GM21723 (cell line): ENCODE measurements around the gene ALKBH5.
A peak's percentile ranks its signal among the peaks of the same experiment; 100 is the strongest.

Experiments used
- ATAC-seq: cut with Tn5 transposase; IDR thresholded peaks from one replicate; pipeline ENCODE4 v1.9.1; 2021; ENCODE audit warnings: mild to moderate bottlenecking, moderate library complexity; ENCODE audit not compliant: unreplicated experiment

ALKBH5 gene

DNA sequence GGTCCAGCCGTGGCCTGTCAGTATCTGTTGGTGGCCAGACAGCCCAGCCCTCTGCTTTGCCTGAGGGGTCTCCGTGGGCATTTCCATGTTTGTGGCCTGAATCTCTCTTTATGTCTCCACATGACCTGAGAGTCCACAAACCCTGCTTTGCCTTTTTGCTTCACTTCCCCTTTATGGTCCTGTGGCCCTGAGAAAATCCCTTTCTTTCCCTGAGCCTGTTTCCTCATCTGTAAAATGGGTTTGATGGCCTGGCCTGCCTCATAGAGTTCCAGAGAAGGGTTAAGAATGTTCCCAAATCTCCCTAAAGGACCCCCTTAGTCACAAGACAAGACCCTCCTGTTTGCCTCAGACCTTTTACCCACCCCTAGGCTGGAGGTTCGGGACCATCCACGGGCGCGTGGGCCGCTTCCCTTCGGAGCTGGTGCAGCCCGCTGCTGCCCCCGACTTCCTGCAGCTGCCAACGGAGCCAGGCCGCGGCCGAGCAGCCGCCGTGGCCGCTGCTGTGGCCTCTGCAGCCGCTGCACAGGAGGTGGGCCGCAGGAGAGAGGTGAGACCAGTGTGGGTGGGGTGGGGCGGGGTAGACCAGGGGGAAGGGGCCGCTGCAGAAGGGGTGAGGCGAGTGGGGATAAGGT is 26.2 kb upstream of the ALKBH5 start:
- no peak for ATAC-seq

GRCh38 chr17:18158022-18158600 is 25.5 kb upstream of the ALKBH5 start:
- no peak for ATAC-seq

- no peak for ATAC-seq
These were observed 24.0 kb upstream of the ALKBH5 start for GRCh38 chr17:18159551-18160120.

DNA sequence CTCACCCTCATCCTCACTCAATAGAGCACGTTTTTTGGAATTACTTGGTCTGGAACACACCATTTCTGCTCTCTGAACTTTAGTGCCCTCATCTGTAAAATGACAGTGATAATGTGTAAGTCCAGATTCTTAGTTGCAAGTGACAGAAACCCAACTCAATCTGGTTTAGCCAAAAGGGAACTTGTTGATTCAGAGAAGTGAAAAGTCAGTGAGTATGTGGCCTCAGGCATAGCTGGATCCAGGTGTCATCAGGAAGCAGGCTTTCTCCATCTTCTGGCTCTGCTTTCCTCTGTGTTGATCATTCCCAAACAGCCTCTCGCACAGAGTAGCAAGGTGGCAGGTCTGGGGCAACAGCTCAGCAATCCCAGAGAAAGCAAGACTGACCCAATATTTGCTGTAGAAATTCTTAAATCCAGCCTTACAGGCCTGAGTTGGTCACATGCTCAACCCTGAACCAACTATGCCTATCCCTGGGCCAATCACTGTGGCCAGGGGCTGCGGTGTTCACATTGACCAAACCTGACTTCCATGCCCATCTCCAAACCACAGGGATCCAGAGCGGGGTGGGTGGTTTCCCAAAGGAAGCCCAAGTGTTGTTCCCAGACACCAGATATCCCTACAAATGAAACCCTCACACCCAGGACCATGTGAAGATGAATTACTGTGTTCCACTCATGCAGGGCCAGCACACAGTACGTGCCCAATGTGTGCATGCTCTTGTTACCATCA is 23.3 kb upstream of the ALKBH5 start:
- ATAC-seq: no peak

- no peak for ATAC-seq
These were observed 22.2 kb upstream of the ALKBH5 start for GRCh38 chr17:18161207-18162145.

DNA sequence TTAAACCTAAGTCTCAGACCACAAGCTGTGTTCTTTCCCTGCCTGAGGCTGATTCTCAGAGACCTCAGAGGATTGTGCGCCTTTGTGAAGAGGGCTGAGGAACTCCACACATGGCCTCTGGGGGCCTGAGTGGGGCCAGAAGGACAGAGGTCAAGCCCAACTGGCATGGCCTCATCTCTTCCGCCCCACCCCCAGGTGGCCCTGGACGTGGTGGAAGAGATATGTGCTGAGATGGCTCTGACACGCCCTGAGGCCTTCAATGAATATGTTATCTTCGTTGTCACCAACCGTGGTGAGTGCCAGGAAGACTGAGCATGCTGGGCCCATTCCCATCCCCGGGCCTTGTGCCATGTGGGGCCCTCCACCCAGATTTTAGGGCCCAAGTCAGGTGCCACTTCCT is 20.1 kb upstream of the ALKBH5 start:
- ATAC-seq: no peak

GRCh38 chr17:18166894-18167293 is 16.7 kb upstream of the ALKBH5 start:
- ATAC-seq: no peak

GRCh38 chr17:18167421-18167820 is 16.2 kb upstream of the ALKBH5 start:
- ATAC-seq: no peak

- ATAC-seq: no peak
These were observed 10.9 kb upstream of the ALKBH5 start for GRCh38 chr17:18172531-18173278.

DNA sequence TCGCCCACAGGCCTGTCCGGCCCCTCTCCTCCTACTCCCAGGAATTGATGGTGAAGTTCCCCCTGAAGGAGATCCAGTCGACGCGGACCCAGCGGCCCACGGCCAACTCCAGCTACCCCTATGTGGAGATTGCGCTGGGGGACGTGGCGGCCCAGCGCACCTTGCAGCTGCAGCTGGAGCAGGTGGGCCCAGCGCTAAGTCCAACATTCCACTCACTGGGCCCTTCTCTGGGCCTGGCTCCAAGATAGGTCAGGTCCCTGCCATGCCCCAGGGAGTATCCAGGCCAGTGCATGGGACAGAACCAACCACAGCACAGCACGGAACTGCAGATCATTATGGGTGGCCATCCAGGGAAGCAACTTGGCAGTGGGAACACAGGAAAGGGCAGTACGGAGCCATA is 9.9 kb upstream of the ALKBH5 start:
- ATAC-seq: no peak

GRCh38 chr17:18176176-18176575 is 7.5 kb upstream of the ALKBH5 start:
- ATAC-seq: no peak

GRCh38 chr17:18177133-18177532 is 6.5 kb upstream of the ALKBH5 start:
- no peak for ATAC-seq

- ATAC-seq: no peak
These were observed 5.9 kb upstream of the ALKBH5 start for GRCh38 chr17:18177722-18178121.

DNA sequence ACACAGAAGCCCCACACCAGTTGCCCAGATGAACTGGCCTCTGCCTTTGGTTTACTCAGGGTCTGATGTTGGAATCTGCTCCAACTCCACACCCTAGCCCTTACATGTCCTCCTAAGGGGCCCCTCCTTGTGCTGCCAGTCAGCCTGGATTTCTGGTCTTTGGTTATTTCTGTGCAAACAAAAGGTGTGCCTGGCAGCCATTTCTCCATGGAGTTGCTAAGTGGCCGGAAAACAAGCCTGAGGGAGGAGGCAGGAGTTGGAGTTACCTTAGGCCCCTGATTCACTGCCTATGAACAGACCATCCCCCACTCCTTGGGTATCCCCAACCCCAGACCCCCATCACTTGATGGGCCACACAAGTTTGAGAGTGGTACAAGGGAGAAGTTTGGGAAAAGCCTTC is 4.4 kb upstream of the ALKBH5 start:
- ATAC-seq: no peak

- no peak for ATAC-seq
These were observed 3.8 kb upstream of the ALKBH5 start for GRCh38 chr17:18179804-18180203.

DNA sequence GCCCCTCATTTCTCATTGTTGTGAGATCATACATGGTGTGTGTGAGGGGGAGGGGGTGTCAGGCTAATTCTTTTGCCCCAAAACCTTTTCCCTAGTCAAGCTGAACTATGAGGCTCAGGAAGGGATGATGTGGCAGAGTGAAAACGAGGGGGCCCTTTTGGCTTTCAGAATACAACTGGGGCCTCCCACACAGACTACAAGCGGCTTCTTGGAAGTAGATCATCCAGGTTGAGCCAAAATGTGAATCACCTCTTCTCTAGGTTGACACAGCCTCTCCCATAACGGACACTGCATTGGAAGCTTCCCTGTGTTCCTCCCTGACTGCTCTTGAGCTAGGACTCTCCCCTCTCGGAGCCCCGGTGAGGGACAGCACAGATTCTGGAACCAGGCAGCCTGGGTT is 2.3 kb upstream of the ALKBH5 start:
- ATAC-seq: no peak

DNA sequence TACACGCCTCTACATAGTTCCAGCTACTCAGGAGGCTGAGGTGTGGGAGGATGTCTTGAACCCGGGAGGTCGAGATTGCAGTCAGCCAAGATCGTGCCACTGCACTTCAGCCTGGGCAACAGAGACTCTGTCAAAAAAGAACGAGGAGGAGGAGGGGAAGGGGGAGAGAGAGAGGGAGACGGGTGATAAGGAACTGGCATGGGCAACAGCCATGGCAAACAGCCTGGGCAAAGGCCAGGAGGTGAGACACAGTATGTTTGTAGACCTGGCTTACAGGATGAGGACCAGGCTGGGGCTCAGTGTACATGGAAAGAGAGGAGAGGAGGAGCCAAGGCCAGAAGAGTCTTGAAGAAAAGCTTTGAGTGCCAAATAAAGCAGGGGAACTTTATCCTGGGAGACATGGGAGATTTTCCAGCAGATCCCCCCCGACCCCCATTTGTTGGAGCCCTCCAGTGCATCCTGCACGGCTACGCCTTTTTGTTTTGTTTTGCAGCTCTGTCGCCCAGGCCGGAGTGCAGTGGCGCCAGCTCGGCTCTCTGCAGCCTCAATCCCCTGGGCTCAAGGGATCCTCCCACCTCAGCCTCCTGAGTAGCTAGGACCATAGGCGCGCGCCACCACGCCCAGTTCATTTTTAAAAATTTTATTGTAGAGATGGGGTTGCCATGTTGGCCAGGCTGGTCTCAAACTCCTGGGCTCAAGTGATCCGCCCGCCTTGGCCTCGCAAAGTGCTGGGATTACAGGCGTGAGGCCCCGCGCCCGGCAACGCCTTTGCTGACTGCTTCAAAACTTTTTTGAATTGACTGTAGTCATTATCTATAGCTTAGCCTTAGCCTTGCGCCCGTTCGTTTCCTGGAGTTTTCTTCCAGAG is 1.3 kb upstream of the ALKBH5 start:
- ATAC-seq: no peak

DNA sequence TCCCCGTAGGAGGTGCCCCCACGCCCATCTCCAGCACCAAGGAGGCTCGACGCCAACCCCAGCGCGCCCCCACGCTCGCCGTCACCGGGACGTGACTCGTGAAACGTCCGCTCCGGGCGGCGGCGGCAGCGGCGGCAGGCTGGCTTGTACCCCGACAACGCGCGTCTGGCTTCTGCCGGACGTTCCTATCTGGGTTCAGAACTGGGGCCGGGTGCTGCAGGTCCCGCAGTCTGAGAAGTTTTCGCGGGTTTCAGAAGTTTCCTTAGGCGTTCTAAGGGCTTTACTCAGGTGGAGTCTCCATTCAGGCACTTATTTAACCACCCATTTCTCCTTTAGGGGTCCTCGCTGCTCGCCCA is 672 bp upstream of the ALKBH5 start:
- ATAC-seq: peak; percentile 40
